ENCODE data around the gene ZBTB7C. TPM values are rescaled to one million over a fixed set of nuclear protein-coding genes. Genes with fewer than 3 reads are reported as not detected.

Gene ZBTB7C
- total RNA-seq, 6 experiments from 2014 or later, result not detected

- TF ChIP-seq CTCF (IDR thresholded peaks at IDR 0.05), result no peak
- H3K27ac Mint-ChIP-seq, result no peak overlapping the region
- no peaks in the 10 kb centered on the region for H3K9me3 Mint-ChIP-seq
- no peak for DNase-seq
- no peaks in the 10 kb centered on the region for H3K4me1 Mint-ChIP-seq (ENCODE audit: low read depth)
- H3K27me3 Mint-ChIP-seq (ENCODE audit: insufficient read depth), result peaks cover 42% of the 10 kb centered on the region
- H3K36me3 Mint-ChIP-seq (ENCODE audit: low read depth), result no peaks in the 10 kb centered on the region
- no peak overlapping the region for H3K4me3 Mint-ChIP-seq
Observed at GRCh38 chr18:48065601-48065995, 343.6 kb downstream of the ZBTB7C start.

DNA sequence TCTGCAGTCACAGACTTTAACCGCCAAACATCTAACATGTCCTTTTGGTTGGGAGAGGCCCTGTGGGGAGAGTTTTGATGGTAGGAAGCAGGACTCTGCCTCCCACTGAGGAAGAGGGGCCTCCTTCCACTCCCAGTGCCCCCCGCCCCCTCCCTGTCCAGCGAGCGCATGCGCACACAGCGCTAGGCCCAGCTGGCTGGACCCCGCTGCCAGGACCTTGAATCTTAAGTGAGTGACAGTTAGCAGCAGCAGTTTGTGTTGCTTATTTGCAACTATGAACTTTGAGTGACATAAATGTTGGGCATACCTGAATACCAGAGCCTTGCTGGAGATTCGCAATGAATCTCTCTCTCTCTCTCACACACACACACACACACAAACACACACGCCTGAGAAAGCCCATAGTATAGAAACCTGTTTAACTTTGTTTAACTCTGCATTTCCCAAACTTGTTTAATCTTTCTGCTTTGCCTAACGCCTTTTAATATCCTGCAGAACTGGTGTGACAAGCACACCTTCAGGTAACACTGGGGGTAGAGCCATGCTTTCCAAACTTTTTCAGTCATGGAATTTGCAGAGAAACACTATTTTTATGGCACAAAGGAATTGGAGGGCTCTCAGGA lies 344.1 kb downstream of the ZBTB7C start:
- H3K36me3 Mint-ChIP-seq (ENCODE audit: low read depth), result no peaks in the 10 kb centered on the region
- no peak overlapping the region for H3K27ac Mint-ChIP-seq
- no peak overlapping the region for H3K4me3 Mint-ChIP-seq
- peaks cover 41% of the 10 kb centered on the region for H3K27me3 Mint-ChIP-seq (ENCODE audit: insufficient read depth)
- H3K4me1 Mint-ChIP-seq (ENCODE audit: low read depth), result no peaks in the 10 kb centered on the region
- no peak for TF ChIP-seq CTCF (IDR thresholded peaks at IDR 0.05)
- DNase-seq, result no peak
- H3K9me3 Mint-ChIP-seq, result no peaks in the 10 kb centered on the region

- no peaks in the 10 kb centered on the region for H3K4me1 Mint-ChIP-seq (ENCODE audit: low read depth)
- no peak for TF ChIP-seq CTCF (IDR thresholded peaks at IDR 0.05)
- H3K9me3 Mint-ChIP-seq, result no peaks in the 10 kb centered on the region
- no peak overlapping the region for H3K27ac Mint-ChIP-seq
- no peak overlapping the region for H3K4me3 Mint-ChIP-seq
- H3K27me3 Mint-ChIP-seq (ENCODE audit: insufficient read depth), result peaks cover 40% of the 10 kb centered on the region
- H3K36me3 Mint-ChIP-seq (ENCODE audit: low read depth), result no peaks in the 10 kb centered on the region
- no peak for DNase-seq
Observed at GRCh38 chr18:48061781-48062570, 347.2 kb downstream of the ZBTB7C start.

GRCh38 chr18:48060970-48061369 lies 348.2 kb downstream of the ZBTB7C start:
- no peaks in the 10 kb centered on the region for H3K4me1 Mint-ChIP-seq (ENCODE audit: low read depth)
- no peak overlapping the region for H3K27ac Mint-ChIP-seq
- H3K27me3 Mint-ChIP-seq (ENCODE audit: insufficient read depth), result peaks cover 31% of the 10 kb centered on the region

GRCh38 chr18:48060346-48060745 lies 348.8 kb downstream of the ZBTB7C start:
- Mint-ChIP-seq H3K9me3 (no peaks in the 10 kb centered on the region), H3K27ac (no peak overlapping the region), H3K4me3 (no peak overlapping the region), H3K36me3 (ENCODE audit: low read depth) (no peaks in the 10 kb centered on the region), H3K27me3 (ENCODE audit: insufficient read depth) (peaks cover 34% of the 10 kb centered on the region), H3K4me1 (ENCODE audit: low read depth) (no peaks in the 10 kb centered on the region)
- TF ChIP-seq CTCF (IDR thresholded peaks at IDR 0.05), result no peak
- no peak for DNase-seq

More at GRCh38 chr18:48060970-48061369, 348.2 kb downstream of the ZBTB7C start:
- Mint-ChIP-seq H3K36me3 (ENCODE audit: low read depth) (no peaks in the 10 kb centered on the region), H3K4me3 (no peak overlapping the region), H3K9me3 (no peaks in the 10 kb centered on the region)
- no peak for TF ChIP-seq CTCF (IDR thresholded peaks at IDR 0.05)
- DNase-seq, result no peak

Data from HFFc6 (cell line).